Brain microvascular endothelial cell (primary cell): ENCODE data around the gene BAIAP2L1.
A peak's percentile ranks its signal among the peaks of the same experiment; 100 is the strongest.

Source experiments
- DNase-seq: peaks from one replicate; pipeline ENCODE4 v3.0.0-alpha.2; 2020
- H3K27ac ChIP-seq: fragments of 250-450 bp; sonication (Bioruptor Pico); 2 replicates; pipeline ENCODE4 v1.5.1; 2020; ENCODE audit warnings: mild to moderate bottlenecking, moderate library complexity
- H3K27me3 ChIP-seq: fragments of 250-450 bp; sonication (Bioruptor Pico); replicated peaks from 2 replicates; pipeline ENCODE4 v1.5.1; 2020; ENCODE audit warnings: mild to moderate bottlenecking
- H3K36me3 ChIP-seq: fragments of 250-450 bp; sonication (Bioruptor Pico); replicated peaks from 2 replicates; pipeline ENCODE4 v1.5.1; 2020; ENCODE audit warnings: mild to moderate bottlenecking
- H3K4me3 ChIP-seq: 2 replicates; pipeline ENCODE4 v1.5.1; 2011; ENCODE audit warnings: low read depth, mild to moderate bottlenecking, control low read depth, low read length, moderate library complexity
- CTCF ChIP-seq: IDR thresholded peaks from 2 replicates; pipeline ENCODE4 v1.5.1; 2011; ENCODE audit warnings: low read depth, mild to moderate bottlenecking, moderate library complexity, low read length, control low read depth, inconsistent platforms; ENCODE audit errors: missing control alignments
- in situ Hi-C: cut with HindIII; loops from 2 replicates; pipeline ENCODE4 v1.10.0; 2017; ENCODE audit warnings: low sequenced_read_pairs, low pct_ligation_motif_present

BAIAP2L1 gene

DNA sequence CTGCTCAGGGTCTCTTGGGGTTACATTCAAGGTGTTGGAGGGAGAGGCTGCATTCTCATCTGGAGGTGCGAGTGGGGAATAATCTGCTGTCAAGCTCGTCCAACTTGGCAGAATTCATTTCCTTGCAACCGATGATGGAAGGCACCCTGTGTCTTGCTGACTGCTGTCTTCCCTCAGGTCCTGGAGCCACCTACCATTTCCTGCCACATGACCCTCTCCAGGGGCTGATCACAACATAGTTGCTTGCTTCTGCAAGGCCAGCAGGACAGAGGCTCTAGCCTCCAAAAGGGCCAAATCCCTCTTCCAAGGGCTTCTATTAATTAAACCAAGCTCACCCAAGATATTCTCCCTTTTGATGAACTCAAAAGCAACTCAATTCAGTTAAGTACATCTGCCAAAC, 133.6 kb downstream of the BAIAP2L1 start:
- no peak overlapping the region for H3K27ac ChIP-seq

GRCh38 chr7:98266840-98267239, 134.1 kb downstream of the BAIAP2L1 start:
- H3K27ac ChIP-seq: no peak overlapping the region
- no peak for DNase-seq
- no peaks in the 10 kb centered on the region for H3K27me3 ChIP-seq
- no peaks in the 10 kb centered on the region for H3K36me3 ChIP-seq
- H3K4me3 ChIP-seq: no peak overlapping the region
- in situ Hi-C loops: no loop called here
- peak; percentile 58 for TF ChIP-seq CTCF

More for the DNA sequence above, 133.6 kb downstream of the BAIAP2L1 start:
- in situ Hi-C loops: no loop called here
- Histone ChIP-seq H3K27me3 (no peaks in the 10 kb centered on the region), H3K36me3 (no peaks in the 10 kb centered on the region), H3K4me3 (no peak overlapping the region)
- no peak for DNase-seq
- no peak for TF ChIP-seq CTCF

- in situ Hi-C loops: no loop called here
- no peak overlapping the region for H3K4me3 ChIP-seq
- DNase-seq: peak; percentile 66
- H3K27me3 ChIP-seq: no peaks in the 10 kb centered on the region
- H3K27ac ChIP-seq: peak overlapping the region; percentile 53
- H3K36me3 ChIP-seq: no peaks in the 10 kb centered on the region
- no peak for TF ChIP-seq CTCF
Measured at GRCh38 chr7:98265841-98266271, 135.0 kb downstream of the BAIAP2L1 start.

GRCh38 chr7:98257701-98258100, 143.2 kb downstream of the BAIAP2L1 start:
- no peak overlapping the region for H3K4me3 ChIP-seq

DNA sequence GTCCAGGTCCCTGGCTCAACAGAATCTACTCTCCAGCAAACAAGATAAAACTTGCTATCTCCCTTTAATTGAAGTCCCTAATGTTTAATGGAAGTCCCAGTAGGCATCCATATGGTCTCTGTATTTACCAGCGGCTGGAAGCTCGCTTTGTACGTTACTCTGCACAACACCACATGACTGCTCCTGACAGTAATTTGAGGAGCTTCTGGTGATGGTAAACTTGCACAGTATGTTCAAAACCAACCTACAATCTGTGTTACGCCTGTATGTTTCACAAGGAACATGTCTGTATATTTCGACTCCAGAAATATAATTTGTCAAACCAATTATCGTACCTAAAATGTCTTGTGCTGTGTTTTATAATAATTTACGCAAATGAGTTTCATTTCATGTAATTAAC, 144.5 kb downstream of the BAIAP2L1 start:
- H3K27me3 ChIP-seq: no peaks in the 10 kb centered on the region
- in situ Hi-C loops: no loop called here
- H3K36me3 ChIP-seq: peaks cover 6% of the 10 kb centered on the region
- H3K4me3 ChIP-seq: no peak overlapping the region
- DNase-seq: no peak
- TF ChIP-seq CTCF: no peak
- H3K27ac ChIP-seq: no peak overlapping the region

More at GRCh38 chr7:98257701-98258100, 143.2 kb downstream of the BAIAP2L1 start:
- Histone ChIP-seq H3K27ac (no peak overlapping the region), H3K36me3 (peaks cover 6% of the 10 kb centered on the region), H3K27me3 (no peaks in the 10 kb centered on the region)
- DNase-seq: no peak
- in situ Hi-C loops: no loop called here
- no peak for TF ChIP-seq CTCF

GRCh38 chr7:98254951-98255610, 145.8 kb downstream of the BAIAP2L1 start:
- Histone ChIP-seq H3K36me3 (peaks cover 6% of the 10 kb centered on the region), H3K27ac (no peak overlapping the region), H3K27me3 (no peaks in the 10 kb centered on the region), H3K4me3 (no peak overlapping the region)
- in situ Hi-C loops: no loop called here
- TF ChIP-seq CTCF: no peak
- DNase-seq: no peak
